ENCODE results near the gene MOCOS. TPM values are rescaled to one million over a fixed set of nuclear protein-coding genes. Genes with fewer than 3 reads are reported as not detected.
A peak's percentile ranks its signal among the peaks of the same experiment; 100 is the strongest.

MOCOS gene
- total and polyA plus RNA-seq, 4 donors = 1.9 to 27.0 (median 17.0) TPM

DNA sequence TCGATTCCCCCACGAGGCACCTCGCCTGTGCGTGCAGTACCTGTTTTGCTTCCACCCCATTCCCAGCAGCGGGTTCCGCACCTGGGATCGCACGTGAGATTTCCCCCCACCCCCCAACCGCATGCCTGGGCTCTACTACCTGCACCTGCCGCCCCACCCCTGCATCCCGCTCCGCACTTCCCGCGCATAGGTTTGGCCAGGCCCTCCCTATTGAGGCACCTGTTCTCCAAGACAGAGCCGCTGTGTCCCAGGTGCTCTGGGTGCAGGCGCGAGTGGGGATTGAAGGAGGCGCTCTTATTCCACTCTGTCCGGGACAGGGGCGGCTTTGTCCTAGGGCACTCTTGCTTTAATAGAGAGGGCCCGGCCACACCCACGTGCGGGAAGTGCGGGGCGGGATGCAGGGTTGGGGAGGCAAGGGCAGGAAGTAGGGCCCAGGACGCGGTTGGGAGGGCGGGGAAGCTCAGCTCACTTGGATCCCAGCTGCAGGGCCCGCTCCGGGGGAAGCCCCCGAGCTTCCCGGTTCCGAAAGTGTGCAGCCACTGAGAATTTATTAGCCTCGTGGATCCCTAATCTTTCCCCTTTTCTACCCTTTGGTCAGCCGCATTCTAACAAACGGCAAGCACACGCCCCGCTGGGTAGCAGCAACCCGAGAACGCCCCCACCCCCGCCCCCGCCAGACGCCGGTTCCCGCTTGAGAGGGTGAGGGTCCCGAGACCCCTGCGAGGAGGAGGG lies 670 bp upstream of the MOCOS start:
- H3K27ac ChIP-seq (ENCODE audit: low read depth in 1 of 2, low read length in 2 of 2) = peak overlapping the region; percentile 91 to 94
- H3K9me3 ChIP-seq (ENCODE audit: control insufficient read depth in 4 of 4, low read length in 3 of 4) = no peaks in the 10 kb centered on the region
- H3K4me3 ChIP-seq (ENCODE audit: low read depth in 1 of 3, low read length in 3 of 3) = peak overlapping the region; percentile 56 to 84 (median 82)
- H3K4me1 ChIP-seq (ENCODE audit: control insufficient read depth in 4 of 4, insufficient read depth in 4 of 4, low read length in 3 of 4) = peaks cover 4 to 21% (median 12%) of the 10 kb centered on the region in 4 donors
- H3K27me3 ChIP-seq (ENCODE audit: control insufficient read depth in 4 of 4, insufficient read depth in 4 of 4, low read length in 3 of 4) = no peaks in the 10 kb centered on the region
- DNase-seq (ENCODE audit: low spot score) = no peak
- TF ChIP-seq, protein P1, sequence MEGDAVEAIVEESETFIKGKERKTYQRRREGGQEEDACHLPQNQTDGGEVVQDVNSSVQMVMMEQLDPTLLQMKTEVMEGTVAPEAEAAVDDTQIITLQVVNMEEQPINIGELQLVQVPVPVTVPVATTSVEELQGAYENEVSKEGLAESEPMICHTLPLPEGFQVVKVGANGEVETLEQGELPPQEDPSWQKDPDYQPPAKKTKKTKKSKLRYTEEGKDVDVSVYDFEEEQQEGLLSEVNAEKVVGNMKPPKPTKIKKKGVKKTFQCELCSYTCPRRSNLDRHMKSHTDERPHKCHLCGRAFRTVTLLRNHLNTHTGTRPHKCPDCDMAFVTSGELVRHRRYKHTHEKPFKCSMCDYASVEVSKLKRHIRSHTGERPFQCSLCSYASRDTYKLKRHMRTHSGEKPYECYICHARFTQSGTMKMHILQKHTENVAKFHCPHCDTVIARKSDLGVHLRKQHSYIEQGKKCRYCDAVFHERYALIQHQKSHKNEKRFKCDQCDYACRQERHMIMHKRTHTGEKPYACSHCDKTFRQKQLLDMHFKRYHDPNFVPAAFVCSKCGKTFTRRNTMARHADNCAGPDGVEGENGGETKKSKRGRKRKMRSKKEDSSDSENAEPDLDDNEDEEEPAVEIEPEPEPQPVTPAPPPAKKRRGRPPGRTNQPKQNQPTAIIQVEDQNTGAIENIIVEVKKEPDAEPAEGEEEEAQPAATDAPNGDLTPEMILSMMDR (IDR thresholded peaks at IDR 0.05; ENCODE audit: low read depth, low read length, missing input control) = no peak
- peak in 1 of 2 donors; percentile 10 for TF ChIP-seq EGR1 (IDR thresholded peaks at IDR 0.05; ENCODE audit: low read depth in 2 of 2)
- peaks cover 0 to 1% (median 0%) of the 10 kb centered on the region in 4 donors for H3K36me3 ChIP-seq (ENCODE audit: control insufficient read depth in 4 of 4, insufficient read depth in 3 of 4, low read depth in 1 of 4, low read length in 3 of 4)
- 20% methylated on average over 47 of the region's 47 CpGs for WGBS
- H3K9ac ChIP-seq (ENCODE audit: low read depth in 1 of 2, low read length in 2 of 2) = peak overlapping the region; percentile 51 to 71

DNA sequence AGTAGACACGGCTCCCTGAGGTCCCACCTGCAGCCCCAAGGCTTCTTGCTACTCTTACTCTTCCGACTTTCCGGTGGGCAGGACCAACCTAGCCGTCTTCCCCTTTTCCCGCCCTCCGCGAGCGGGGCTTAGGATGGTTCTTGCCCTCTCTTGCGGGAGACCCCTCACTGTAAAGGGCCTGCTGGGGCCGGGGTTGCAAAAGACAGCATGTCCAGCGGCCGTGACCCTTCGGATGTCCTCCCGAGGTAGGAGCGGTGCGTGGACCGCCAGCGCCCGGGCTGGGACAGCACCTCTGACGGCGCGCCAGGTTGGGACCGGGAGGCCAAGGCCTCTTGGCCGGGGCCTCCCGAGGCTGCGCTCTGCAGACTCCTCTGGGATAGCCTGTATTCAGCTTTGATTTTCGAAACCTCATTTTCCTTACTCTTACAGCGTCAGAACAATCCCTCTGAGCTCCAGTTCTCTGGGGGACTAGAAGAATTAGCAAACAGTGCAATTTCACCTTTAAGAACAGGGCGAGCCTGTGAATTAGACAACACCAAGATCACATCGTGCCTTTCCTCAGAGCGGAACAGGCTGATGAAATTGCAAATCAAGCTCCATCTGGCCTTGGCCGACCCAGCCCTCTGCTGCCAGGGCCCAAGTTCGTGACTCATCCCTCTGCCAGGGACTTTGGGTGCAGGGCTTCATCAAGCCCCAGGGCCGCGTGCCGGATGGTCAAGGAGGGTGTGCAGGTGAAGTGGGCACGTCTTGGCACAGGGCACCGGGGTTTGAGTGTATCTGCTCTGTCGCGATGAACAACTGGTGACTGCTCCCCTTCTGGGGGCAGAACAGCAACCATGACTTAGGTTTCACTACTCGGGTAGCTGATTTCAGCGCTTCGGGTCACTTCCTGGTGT lies 777 bp downstream of the MOCOS start:
- H3K27ac ChIP-seq (ENCODE audit: low read depth in 1 of 2, low read length in 2 of 2) = peak overlapping the region; percentile 91 to 94
- H3K4me3 ChIP-seq (ENCODE audit: low read depth in 1 of 3, low read length in 3 of 3) = peak overlapping the region; percentile 56 to 82 (median 73)
- peaks cover 0 to 3% (median 0%) of the 10 kb centered on the region in 4 donors for H3K36me3 ChIP-seq (ENCODE audit: control insufficient read depth in 4 of 4, insufficient read depth in 3 of 4, low read depth in 1 of 4, low read length in 3 of 4)
- peak overlapping the region; percentile 71 to 84 for H3K9ac ChIP-seq (ENCODE audit: low read depth in 1 of 2, low read length in 2 of 2)
- 19% methylated on average over 43 of the region's 43 CpGs for WGBS
- no peaks in the 10 kb centered on the region for H3K9me3 ChIP-seq (ENCODE audit: control insufficient read depth in 4 of 4, low read length in 3 of 4)
- no peak for DNase-seq (ENCODE audit: low spot score)
- no peaks in the 10 kb centered on the region for H3K27me3 ChIP-seq (ENCODE audit: control insufficient read depth in 4 of 4, insufficient read depth in 4 of 4, low read length in 3 of 4)
- TF ChIP-seq, protein P2, sequence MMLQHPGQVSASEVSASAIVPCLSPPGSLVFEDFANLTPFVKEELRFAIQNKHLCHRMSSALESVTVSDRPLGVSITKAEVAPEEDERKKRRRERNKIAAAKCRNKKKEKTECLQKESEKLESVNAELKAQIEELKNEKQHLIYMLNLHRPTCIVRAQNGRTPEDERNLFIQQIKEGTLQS (IDR thresholded peaks at IDR 0.05) = peak; percentile 86
- TF ChIP-seq YY1 (IDR thresholded peaks at IDR 0.05) = peak; percentile 58
- TF ChIP-seq, protein P3, sequence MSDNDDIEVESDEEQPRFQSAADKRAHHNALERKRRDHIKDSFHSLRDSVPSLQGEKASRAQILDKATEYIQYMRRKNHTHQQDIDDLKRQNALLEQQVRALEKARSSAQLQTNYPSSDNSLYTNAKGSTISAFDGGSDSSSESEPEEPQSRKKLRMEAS (IDR thresholded peaks at IDR 0.05) = peak; percentile 89
- peak in 1 of 2 donors; percentile 27 for TF ChIP-seq GABPA (IDR thresholded peaks at IDR 0.05 in 1 of 2, conservative IDR thresholded peaks at IDR 0.05 in 1 of 2)
- TF ChIP-seq RAD21 (IDR thresholded peaks at IDR 0.05) = peak; percentile 33 to 55
- no peak for TF ChIP-seq TAF1 (conservative IDR thresholded peaks at IDR 0.05)
- TF ChIP-seq RXRA (IDR thresholded peaks at IDR 0.05) = peak; percentile 74 to 84
- peak; percentile 46 for TF ChIP-seq SP1 (IDR thresholded peaks at IDR 0.05)
- no peak for TF ChIP-seq FOXA2 (IDR thresholded peaks at IDR 0.05)
- TF ChIP-seq, protein P4, sequence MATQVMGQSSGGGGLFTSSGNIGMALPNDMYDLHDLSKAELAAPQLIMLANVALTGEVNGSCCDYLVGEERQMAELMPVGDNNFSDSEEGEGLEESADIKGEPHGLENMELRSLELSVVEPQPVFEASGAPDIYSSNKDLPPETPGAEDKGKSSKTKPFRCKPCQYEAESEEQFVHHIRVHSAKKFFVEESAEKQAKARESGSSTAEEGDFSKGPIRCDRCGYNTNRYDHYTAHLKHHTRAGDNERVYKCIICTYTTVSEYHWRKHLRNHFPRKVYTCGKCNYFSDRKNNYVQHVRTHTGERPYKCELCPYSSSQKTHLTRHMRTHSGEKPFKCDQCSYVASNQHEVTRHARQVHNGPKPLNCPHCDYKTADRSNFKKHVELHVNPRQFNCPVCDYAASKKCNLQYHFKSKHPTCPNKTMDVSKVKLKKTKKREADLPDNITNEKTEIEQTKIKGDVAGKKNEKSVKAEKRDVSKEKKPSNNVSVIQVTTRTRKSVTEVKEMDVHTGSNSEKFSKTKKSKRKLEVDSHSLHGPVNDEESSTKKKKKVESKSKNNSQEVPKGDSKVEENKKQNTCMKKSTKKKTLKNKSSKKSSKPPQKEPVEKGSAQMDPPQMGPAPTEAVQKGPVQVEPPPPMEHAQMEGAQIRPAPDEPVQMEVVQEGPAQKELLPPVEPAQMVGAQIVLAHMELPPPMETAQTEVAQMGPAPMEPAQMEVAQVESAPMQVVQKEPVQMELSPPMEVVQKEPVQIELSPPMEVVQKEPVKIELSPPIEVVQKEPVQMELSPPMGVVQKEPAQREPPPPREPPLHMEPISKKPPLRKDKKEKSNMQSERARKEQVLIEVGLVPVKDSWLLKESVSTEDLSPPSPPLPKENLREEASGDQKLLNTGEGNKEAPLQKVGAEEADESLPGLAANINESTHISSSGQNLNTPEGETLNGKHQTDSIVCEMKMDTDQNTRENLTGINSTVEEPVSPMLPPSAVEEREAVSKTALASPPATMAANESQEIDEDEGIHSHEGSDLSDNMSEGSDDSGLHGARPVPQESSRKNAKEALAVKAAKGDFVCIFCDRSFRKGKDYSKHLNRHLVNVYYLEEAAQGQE (IDR thresholded peaks at IDR 0.05) = peak; percentile 76
- peak; percentile 34 to 67 for TF ChIP-seq HNF4A (conservative IDR thresholded peaks at IDR 0.05)
- peak; percentile 92 to 95 for TF ChIP-seq JUND (IDR thresholded peaks at IDR 0.05)
- no peak for TF ChIP-seq HNF4G (IDR thresholded peaks at IDR 0.05)
- peaks cover 4 to 21% (median 12%) of the 10 kb centered on the region in 4 donors for H3K4me1 ChIP-seq (ENCODE audit: control insufficient read depth in 4 of 4, insufficient read depth in 4 of 4, low read length in 3 of 4)

Data from liver (tissue), 9 donors.